WTC11 (cell line): ENCODE results near the gene ZNF648. TPM values are rescaled to one million over a fixed set of nuclear protein-coding genes. Genes with fewer than 3 reads are reported as not detected.

ENCODE experiments used
- ATAC-seq: fragments of 200-7000 bp; cut with Tn5 transposase; 2 replicates; pipeline ENCODE4 v1.10.0; 2021; ENCODE audit warnings: mild to moderate bottlenecking, moderate library complexity
- CTCF ChIA-PET: fragments of 300-600 bp; sonication (Branson Sonifier 250); formaldehyde crosslinking; loops from one replicate; lab custom pipeline; 2021; ENCODE audit warnings: antibody characterized with exemption; lab: Charles Lee
- POLR2A ChIA-PET: fragments of 350-600 bp; sonication (Branson Sonifier 250); formaldehyde crosslinking; loops from one replicate; lab custom pipeline; 2021; ENCODE audit warnings: antibody characterized with exemption; lab: Charles Lee
- DNase-seq: peaks from one replicate; pipeline ENCODE4 v3.0.0; 2021; ENCODE audit warnings: low spot score
- H3K27ac Mint-ChIP-seq: 2 replicates; pipeline ENCODE4 v1.8.0; 2021; ENCODE audit warnings: mixed read lengths
- H3K27me3 Mint-ChIP-seq: 2 replicates; pipeline ENCODE4 v1.8.0; 2021; ENCODE audit warnings: low read depth, mild to moderate bottlenecking, moderate library complexity, mixed read lengths
- H3K36me3 Mint-ChIP-seq: 2 replicates; pipeline ENCODE4 v1.8.0; 2021; ENCODE audit warnings: mixed read lengths
- H3K4me1 Mint-ChIP-seq: 2 replicates; pipeline ENCODE4 v1.8.0; 2022; ENCODE audit warnings: mixed read lengths
- H3K4me3 Mint-ChIP-seq: 2 replicates; pipeline ENCODE4 v1.8.0; 2021; ENCODE audit warnings: mild to moderate bottlenecking, moderate library complexity, mixed read lengths
- H3K9me3 Mint-ChIP-seq: 2 replicates; pipeline ENCODE4 v1.8.0; 2021; ENCODE audit warnings: mixed read lengths
- ATF3 ChIP-seq: sonication (generic); formaldehyde crosslinking; conservative IDR thresholded peaks from 2 replicates; pipeline ENCODE4 v1.8.1; 2022; ENCODE audit warnings: mild to moderate bottlenecking, missing genetic modification reagents
- CREM ChIP-seq: sonication (generic); formaldehyde crosslinking; IDR thresholded peaks from 2 replicates; pipeline ENCODE4 v1.8.1; 2022; ENCODE audit warnings: mild to moderate bottlenecking, missing genetic modification reagents, moderate library complexity
- CTCF ChIP-seq: fragments of 200-600 bp; IDR thresholded peaks from 2 replicates; pipeline ENCODE4 v1.8.0; 2022; ENCODE audit warnings: antibody characterized with exemption
- ETV6 ChIP-seq: sonication (generic); formaldehyde crosslinking; IDR thresholded peaks from 2 replicates; pipeline ENCODE4 v1.8.1; 2022; ENCODE audit warnings: mild to moderate bottlenecking, missing genetic modification reagents
- FOXJ3 ChIP-seq: sonication (generic); formaldehyde crosslinking; IDR thresholded peaks from 2 replicates; pipeline ENCODE4 v1.9.0; 2021; ENCODE audit warnings: missing genetic modification reagents, mild to moderate bottlenecking, borderline replicate concordance
- FOXP4 ChIP-seq: sonication (generic); formaldehyde crosslinking; IDR thresholded peaks from 2 replicates; pipeline ENCODE4 v1.8.0; 2022; ENCODE audit warnings: mild to moderate bottlenecking, missing genetic modification reagents
- JAZF1 ChIP-seq: fragments of 250-450 bp; sonication (Bioruptor Pico); IDR thresholded peaks from 2 replicates; pipeline ENCODE4 v1.9.0; 2021; ENCODE audit warnings: moderate library complexity, mild to moderate bottlenecking, inconsistent platforms
- JUN ChIP-seq: sonication (generic); formaldehyde crosslinking; IDR thresholded peaks from 2 replicates; pipeline ENCODE4 v1.8.0; 2023; ENCODE audit warnings: mild to moderate bottlenecking, missing genetic modification reagents
- KAT7 ChIP-seq: sonication (generic); formaldehyde crosslinking; IDR thresholded peaks from 2 replicates; pipeline ENCODE4 v1.8.1; 2023; ENCODE audit warnings: missing genetic modification reagents, mild to moderate bottlenecking, borderline replicate concordance
- MAX ChIP-seq: sonication (generic); formaldehyde crosslinking; IDR thresholded peaks from 2 replicates; pipeline ENCODE4 v1.8.0; 2022; ENCODE audit warnings: mild to moderate bottlenecking, missing genetic modification reagents
- MYBL2 ChIP-seq: sonication (generic); formaldehyde crosslinking; IDR thresholded peaks from 2 replicates; pipeline ENCODE4 v1.8.1; 2023; ENCODE audit warnings: mild to moderate bottlenecking, moderate library complexity, missing genetic modification reagents
- NFE2L1 ChIP-seq: sonication (generic); formaldehyde crosslinking; IDR thresholded peaks from 2 replicates; pipeline ENCODE4 v1.8.1; 2023; ENCODE audit warnings: missing genetic modification reagents
- NFYB ChIP-seq: sonication (generic); formaldehyde crosslinking; conservative IDR thresholded peaks from 2 replicates; pipeline ENCODE4 v1.8.0; 2022; ENCODE audit warnings: low read depth, missing genetic modification reagents
- NR1H2 ChIP-seq: sonication (generic); formaldehyde crosslinking; IDR thresholded peaks from 2 replicates; pipeline ENCODE4 v1.9.0; 2021; ENCODE audit warnings: mild to moderate bottlenecking, moderate library complexity, missing genetic modification reagents
- PREB ChIP-seq: sonication (generic); formaldehyde crosslinking; IDR thresholded peaks from 2 replicates; pipeline ENCODE4 v1.8.1; 2022; ENCODE audit warnings: mild to moderate bottlenecking, missing genetic modification reagents, moderate library complexity, borderline replicate concordance
- SP1 ChIP-seq: sonication (generic); formaldehyde crosslinking; conservative IDR thresholded peaks from 2 replicates; pipeline ENCODE4 v1.8.1; 2022; ENCODE audit warnings: missing genetic modification reagents
- STAT6 ChIP-seq: sonication (generic); formaldehyde crosslinking; conservative IDR thresholded peaks from 2 replicates; pipeline ENCODE4 v1.8.1; 2023; ENCODE audit warnings: mild to moderate bottlenecking, low read depth, missing genetic modification reagents, moderate library complexity
- TEAD4 ChIP-seq: sonication (generic); formaldehyde crosslinking; IDR thresholded peaks from 2 replicates; pipeline ENCODE4 v1.8.0; 2022; ENCODE audit warnings: mild to moderate bottlenecking, missing genetic modification reagents
- TP53 ChIP-seq: sonication (generic); formaldehyde crosslinking; IDR thresholded peaks from 2 replicates; pipeline ENCODE4 v1.8.1; 2023; ENCODE audit warnings: mild to moderate bottlenecking, missing genetic modification reagents
- ZNF423 ChIP-seq: fragments of 250-450 bp; sonication (Bioruptor Pico); IDR thresholded peaks from 2 replicates; pipeline ENCODE4 v2.1.2; 2022; ENCODE audit warnings: mild to moderate bottlenecking, moderate library complexity
- ZNF425 ChIP-seq: fragments of 250-450 bp; sonication (Bioruptor Pico); conservative IDR thresholded peaks from 2 replicates; pipeline ENCODE4 v1.9.0; 2021; ENCODE audit warnings: mild to moderate bottlenecking
- ZNF671 ChIP-seq: fragments of 250-450 bp; sonication (Bioruptor Pico); IDR thresholded peaks from 2 replicates; pipeline ENCODE4 v1.8.0; 2021; ENCODE audit warnings: mild to moderate bottlenecking
- total RNA-seq: library from RNA; stranded (reverse); gene quantifications from 3 replicates; pipeline ENCODE4 v1.2.3, GENCODE V29; 2021

Gene ZNF648
- total RNA-seq, 1 experiment from 2014 or later: 0.17 TPM

GRCh38 chr1:182087719-182088350, 26.3 kb upstream of the ZNF648 start:
- peaks cover 14% of the 10 kb centered on the region for H3K4me1 Mint-ChIP-seq
- no peak for ATAC-seq
- TF ChIP-seq CREM (CRISPR knock-in tag): no peak
- no peak for TF ChIP-seq FOXP4 (CRISPR knock-in tag)
- no peak for TF ChIP-seq ETV6 (CRISPR knock-in tag)
- TF ChIP-seq JAZF1 (CRISPR knock-in tag): no peak
- no peak for TF ChIP-seq ZNF671 (CRISPR knock-in tag)
- ChIA-PET CTCF (interaction anchor here (0.6 to 2.1 kb wide), 3 partner anchors 55 to 311 kb away, joined by 5 to 13 read pairs (median 5); no protein-coding TSS in a partner anchor), POLR2A (interaction anchor here (0.9 kb wide), 1 partner anchor 13 kb away, joined by 3 read pairs; no protein-coding TSS in a partner anchor)
- no peaks in the 10 kb centered on the region for H3K36me3 Mint-ChIP-seq
- H3K27ac Mint-ChIP-seq: no peak overlapping the region
- H3K4me3 Mint-ChIP-seq: no peak overlapping the region
- no peaks in the 10 kb centered on the region; the same call in none of the 2 replicates for H3K27me3 Mint-ChIP-seq
- no peaks in the 10 kb centered on the region for H3K9me3 Mint-ChIP-seq
- no peak for DNase-seq

- TF ChIP-seq SP1 (CRISPR knock-in tag) (no peak), TEAD4 (CRISPR knock-in tag) (no peak), JUN (CRISPR knock-in tag) (no peak), ZNF423 (no peak), NFE2L1 (CRISPR knock-in tag) (no peak), CTCF (no peak), PREB (CRISPR knock-in tag) (no peak), KAT7 (CRISPR knock-in tag) (no peak), ATF3 (CRISPR knock-in tag) (no peak)
- Mint-ChIP-seq H3K4me1 (peaks cover 14% of the 10 kb centered on the region), H3K4me3 (no peak overlapping the region), H3K36me3 (no peaks in the 10 kb centered on the region), H3K27me3 (no peaks in the 10 kb centered on the region; the same call in 1 of the 2 replicates), H3K27ac (no peak overlapping the region), H3K9me3 (no peaks in the 10 kb centered on the region)
- POLR2A ChIA-PET: interaction anchor here (0.5 kb wide), 1 partner anchor 443 kb away, joined by 4 read pairs; no protein-coding TSS in a partner anchor
- DNase-seq: no peak
- CTCF ChIA-PET: interaction anchor here (0.6 to 2.1 kb wide), 3 partner anchors 56 to 312 kb away, joined by 5 to 13 read pairs (median 5); no protein-coding TSS in a partner anchor
- no peak for ATAC-seq
Observed at GRCh38 chr1:182087304-182087703, 25.8 kb upstream of the ZNF648 start.

- Mint-ChIP-seq H3K27me3 (no peaks in the 10 kb centered on the region; the same call in 1 of the 2 replicates), H3K27ac (no peak overlapping the region), H3K36me3 (no peaks in the 10 kb centered on the region), H3K4me3 (no peak overlapping the region), H3K4me1 (peaks cover 14% of the 10 kb centered on the region), H3K9me3 (no peaks in the 10 kb centered on the region)
- DNase-seq: no peak
- ChIA-PET CTCF (interaction anchor here (2.2 to 3.2 kb wide), 3 partner anchors 57 to 310 kb away, joined by 36 to 58 read pairs (median 40); no protein-coding TSS in a partner anchor), POLR2A (no interaction called here)
- no peak for ATAC-seq
- TF ChIP-seq NFYB (CRISPR knock-in tag) (no peak), STAT6 (CRISPR knock-in tag) (no peak), MYBL2 (CRISPR knock-in tag) (no peak), NR1H2 (no peak), MAX (no peak), TP53 (CRISPR knock-in tag) (no peak), FOXJ3 (no peak), ZNF425 (CRISPR knock-in tag) (no peak)
Observed at GRCh38 chr1:182086620-182087019, 25.1 kb upstream of the ZNF648 start.
